DOHH2 (cell line): ENCODE results near the gene ADSL.

ENCODE experiments used
- H3F3A ChIP-seq: fragments of 200-600 bp; sonication (generic), shearing (Covaris generic); 2 replicates; pipeline ENCODE4 v1.6.0; 2016; ENCODE audit warnings: antibody characterized with exemption, mild to moderate bottlenecking; ENCODE audit not compliant: control insufficient read depth, insufficient read depth
- H3K27ac ChIP-seq: fragments of 200-600 bp; sonication (generic); 2 replicates; pipeline ENCODE4 v1.5.1; 2014; ENCODE audit warnings: low read depth, mild to moderate bottlenecking, low read length, moderate library complexity
- H3K27me3 ChIP-seq: fragments of 200-600 bp; sonication (generic); 2 replicates; pipeline ENCODE4 v1.6.1; 2014; ENCODE audit warnings: mild to moderate bottlenecking, low read length, mixed read lengths; ENCODE audit not compliant: control insufficient read depth
- H3K36me3 ChIP-seq: fragments of 200-600 bp; sonication (generic); 2 replicates; pipeline ENCODE4 v1.6.1; 2014; ENCODE audit warnings: mild to moderate bottlenecking, low read length, moderate library complexity, mixed read lengths; ENCODE audit not compliant: control insufficient read depth
- H3K4me1 ChIP-seq: fragments of 200-600 bp; sonication (generic); 2 replicates; pipeline ENCODE4 v1.6.1; 2014; ENCODE audit warnings: mild to moderate bottlenecking, low read length, mixed read lengths; ENCODE audit not compliant: control insufficient read depth
- H3K4me2 ChIP-seq: fragments of 200-600 bp; sonication (generic); 2 replicates; pipeline ENCODE4 v1.6.0; 2014; ENCODE audit warnings: mild to moderate bottlenecking, low read length, moderate library complexity
- H3K4me3 ChIP-seq: fragments of 200-600 bp; sonication (generic); 2 replicates; pipeline ENCODE4 v1.5.1; 2014; ENCODE audit warnings: mild to moderate bottlenecking, low read length, mixed read lengths
- H3K79me2 ChIP-seq: fragments of 200-600 bp; sonication (generic); 2 replicates; pipeline ENCODE4 v1.6.1; 2014; ENCODE audit warnings: mild to moderate bottlenecking, low read length, mixed read lengths; ENCODE audit not compliant: control insufficient read depth
- H3K9me2 ChIP-seq: fragments of 200-600 bp; sonication (generic); replicated peaks from 2 replicates; pipeline ENCODE4 v1.6.1; 2014; ENCODE audit warnings: mild to moderate bottlenecking, low read length, mixed read lengths; ENCODE audit not compliant: control insufficient read depth
- H3K9me3 ChIP-seq: fragments of 200-600 bp; sonication (generic); 2 replicates; pipeline ENCODE4 v1.6.1; 2014; ENCODE audit warnings: antibody characterized with exemption, low read length, mixed read lengths; ENCODE audit not compliant: control insufficient read depth, insufficient read depth
- H4K20me1 ChIP-seq: fragments of 200-600 bp; sonication (generic); 2 replicates; pipeline ENCODE4 v1.6.0; 2014; ENCODE audit warnings: low read depth, mild to moderate bottlenecking, antibody characterized with exemption, low read length, moderate library complexity; ENCODE audit not compliant: control insufficient read depth, insufficient read depth
- CTCF ChIP-seq: fragments of 200-600 bp; sonication (generic); IDR thresholded peaks from one replicate; pipeline ENCODE4 v1.5.1; 2014; ENCODE audit warnings: antibody characterized with exemption, mild to moderate bottlenecking, low read depth, low read length; ENCODE audit not compliant: poor library complexity, severe bottlenecking
- EZH2phosphoT487 ChIP-seq: fragments of 200-600 bp; sonication (generic); IDR thresholded peaks from 2 replicates; pipeline ENCODE4 v1.6.1; 2017; ENCODE audit warnings: borderline replicate concordance, mild to moderate bottlenecking, antibody characterized with exemption, low read length, moderate library complexity, mixed read lengths

ADSL gene

GRCh38 chr22:40436505-40437431, 90.5 kb downstream of the ADSL start:
- H3K27ac ChIP-seq: peak overlapping the region; percentile 99
- H3K4me3 ChIP-seq: peak overlapping the region; percentile 74
- peaks cover 39% of the 10 kb centered on the region for H3F3A ChIP-seq

More at GRCh38 chr22:40436505-40437431, 90.5 kb downstream of the ADSL start:
- Histone ChIP-seq H3K9me3 (no peaks in the 10 kb centered on the region), H3K79me2 (peaks cover 76% of the 10 kb centered on the region), H3K27me3 (no peaks in the 10 kb centered on the region), H3K4me2 (peak overlapping the region; percentile 98), H3K9me2 (no peaks in the 10 kb centered on the region), H4K20me1 (no peaks in the 10 kb centered on the region), H3K4me1 (peaks cover 100% of the 10 kb centered on the region), H3K36me3 (peaks cover 54% of the 10 kb centered on the region)
- TF ChIP-seq EZH2phosphoT487 (no peak), CTCF (peak; percentile 59)
